ENCODE measurements around the gene KCNK15.

KCNK15 gene

DNA sequence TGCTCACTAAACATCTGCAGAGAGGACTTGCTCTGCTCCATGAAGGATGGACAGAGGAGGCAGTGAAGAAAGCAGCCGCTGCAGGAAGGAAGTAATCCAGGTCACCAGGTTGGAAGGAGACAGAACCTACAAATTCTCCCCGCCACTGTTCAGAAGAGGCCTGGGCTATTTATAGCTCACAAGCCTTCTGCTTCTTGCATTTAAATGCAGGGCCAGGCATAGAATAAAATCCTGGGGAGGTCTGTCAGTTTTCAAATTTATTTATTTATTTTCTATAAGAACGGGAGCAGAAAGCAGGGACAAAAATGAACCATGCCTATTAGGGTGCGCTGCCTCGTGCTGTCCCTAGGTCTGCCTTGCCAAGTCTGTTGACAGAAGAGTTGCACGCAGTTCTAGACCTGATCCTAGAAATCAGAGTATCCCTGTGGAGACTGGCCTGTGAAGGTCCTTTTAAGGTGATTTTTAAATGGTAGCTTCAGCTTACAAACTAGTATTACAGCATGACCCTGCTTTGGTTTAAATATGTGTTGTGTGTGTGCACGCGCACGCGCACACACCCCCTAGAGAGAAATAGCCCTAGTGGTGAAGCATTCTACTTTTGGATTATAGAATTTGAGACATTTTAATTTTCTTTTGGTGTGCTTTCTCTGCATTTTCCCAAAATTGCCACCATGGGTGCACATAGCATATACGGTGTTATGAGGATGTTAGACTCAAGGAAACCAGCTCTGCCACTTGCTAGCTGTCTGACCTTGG, 45.2 kb downstream of the KCNK15 start:
- no peak for DNase-seq

- no peak for DNase-seq
Observed at GRCh38 chr20:44792796-44793195, 47.1 kb downstream of the KCNK15 start.

GRCh38 chr20:44795836-44796235, 50.2 kb downstream of the KCNK15 start:
- no peak for DNase-seq

- DNase-seq, result no peak
Observed at GRCh38 chr20:44796311-44796710, 50.6 kb downstream of the KCNK15 start.

- DNase-seq, result no peak
Observed at GRCh38 chr20:44796758-44797457, 51.2 kb downstream of the KCNK15 start.

GRCh38 chr20:44799691-44800090, 54.0 kb downstream of the KCNK15 start:
- no peak for DNase-seq

DNA sequence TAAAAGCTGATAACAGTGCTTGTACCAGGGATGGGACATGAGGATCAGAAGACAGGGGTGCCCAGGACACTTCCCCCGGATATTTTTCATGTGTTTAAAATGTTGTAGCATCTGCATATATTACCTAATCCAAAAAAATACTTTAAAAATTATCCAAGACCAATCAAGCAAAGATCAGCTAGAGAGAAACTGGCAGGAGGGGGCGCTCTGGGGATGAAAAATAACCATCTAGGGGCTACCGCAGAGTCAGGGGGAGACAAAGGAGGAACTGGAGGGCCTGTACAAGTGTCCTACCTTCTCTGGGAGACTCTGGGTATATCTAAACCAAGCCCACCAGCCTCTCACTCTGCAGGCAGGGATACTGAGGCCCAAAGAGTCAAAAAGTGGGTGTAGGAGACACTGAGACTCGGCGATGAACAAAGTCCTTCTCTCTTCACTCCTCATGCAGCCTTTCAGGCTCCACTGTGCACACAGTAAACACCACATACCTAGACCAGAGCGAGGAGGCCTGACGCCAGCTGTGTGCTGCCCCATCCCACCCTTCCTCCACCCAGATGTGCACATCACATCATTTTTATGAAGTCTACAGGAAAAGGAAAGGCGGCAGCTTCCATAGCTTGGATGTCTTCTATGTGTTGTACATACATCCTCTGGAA, 54.9 kb downstream of the KCNK15 start:
- no peak for DNase-seq
